Peyer's patch (tissue), 4 donors: ENCODE measurements around the gene SERGEF.

Source experiments
- POLR2A ChIP-seq, 2 donors: fragments of 450-650 bp; IDR thresholded peaks; one replicate each; pipeline ENCODE4 v1.5.1; 2017; ENCODE audit warnings: antibody characterized with exemption in 2 of 2, mild to moderate bottlenecking in 2 of 2, moderate library complexity in 2 of 2
- TF ChIP-seq, protein P1 (sequence below), 6 experiments: fragments of 450-650 bp in 4 of 6; fragments of 200-600 bp in 2 of 6; sonication (generic) in 1 of 6; IDR thresholded peaks; one replicate each; pipeline ENCODE4 v1.5.1; 2017 to 2019; ENCODE audit warnings: antibody characterized with exemption in 6 of 6, mild to moderate bottlenecking in 3 of 6, moderate library complexity in 1 of 6

DNA sequence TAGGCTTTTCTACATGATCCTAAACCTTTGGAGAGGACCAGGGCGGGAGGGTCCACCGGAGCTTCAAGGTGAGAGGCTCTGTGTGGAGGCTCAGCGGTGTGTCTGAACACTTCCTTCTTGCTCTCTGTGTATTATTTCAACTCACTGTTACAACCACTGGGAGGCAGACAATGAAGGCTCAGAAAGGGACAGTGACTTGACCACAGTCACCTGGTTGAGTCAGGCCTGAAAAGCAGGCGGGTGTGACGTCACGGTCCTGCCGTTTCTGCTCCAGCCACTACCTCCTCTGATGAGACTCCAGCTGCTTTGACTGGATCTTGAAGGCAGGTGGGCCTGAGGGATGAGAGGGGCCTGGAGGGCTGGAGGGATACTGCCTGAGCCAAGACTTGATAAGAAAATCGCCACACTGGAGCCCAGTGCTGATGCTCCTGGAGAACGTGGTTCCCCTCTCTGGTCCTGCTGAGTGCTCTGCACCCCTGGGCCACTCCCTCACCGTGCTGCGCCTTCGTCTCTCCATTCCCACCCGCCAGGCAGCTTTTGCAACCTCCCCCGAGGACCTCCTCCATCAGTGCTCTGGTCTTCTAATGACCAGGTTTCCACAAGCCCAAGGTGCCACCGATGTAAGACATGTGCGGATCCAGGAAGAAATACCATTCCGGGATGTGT is 250.4 kb downstream of the SERGEF start:
- TF ChIP-seq, protein P1, sequence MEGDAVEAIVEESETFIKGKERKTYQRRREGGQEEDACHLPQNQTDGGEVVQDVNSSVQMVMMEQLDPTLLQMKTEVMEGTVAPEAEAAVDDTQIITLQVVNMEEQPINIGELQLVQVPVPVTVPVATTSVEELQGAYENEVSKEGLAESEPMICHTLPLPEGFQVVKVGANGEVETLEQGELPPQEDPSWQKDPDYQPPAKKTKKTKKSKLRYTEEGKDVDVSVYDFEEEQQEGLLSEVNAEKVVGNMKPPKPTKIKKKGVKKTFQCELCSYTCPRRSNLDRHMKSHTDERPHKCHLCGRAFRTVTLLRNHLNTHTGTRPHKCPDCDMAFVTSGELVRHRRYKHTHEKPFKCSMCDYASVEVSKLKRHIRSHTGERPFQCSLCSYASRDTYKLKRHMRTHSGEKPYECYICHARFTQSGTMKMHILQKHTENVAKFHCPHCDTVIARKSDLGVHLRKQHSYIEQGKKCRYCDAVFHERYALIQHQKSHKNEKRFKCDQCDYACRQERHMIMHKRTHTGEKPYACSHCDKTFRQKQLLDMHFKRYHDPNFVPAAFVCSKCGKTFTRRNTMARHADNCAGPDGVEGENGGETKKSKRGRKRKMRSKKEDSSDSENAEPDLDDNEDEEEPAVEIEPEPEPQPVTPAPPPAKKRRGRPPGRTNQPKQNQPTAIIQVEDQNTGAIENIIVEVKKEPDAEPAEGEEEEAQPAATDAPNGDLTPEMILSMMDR (IDR thresholded peaks at IDR 0.05), result no peak
- no peak for TF ChIP-seq POLR2A (IDR thresholded peaks at IDR 0.05)
